SK-N-SH treated with all-trans-retinoic acid at 6 μM for 48 hours (cell line): ENCODE data around the gene PLCL2.

Experiments used
- GLIS3 ChIP-seq: fragments of 250-450 bp; sonication (Bioruptor Pico); IDR thresholded peaks from 2 replicates; pipeline ENCODE4 v1.5.0; 2020; ENCODE audit warnings: mild to moderate bottlenecking, moderate library complexity
- PATZ1 ChIP-seq: fragments of 250-450 bp; sonication (Bioruptor Pico); IDR thresholded peaks from 2 replicates; pipeline ENCODE4 v1.8.0; 2020; ENCODE audit warnings: mild to moderate bottlenecking, moderate library complexity, borderline replicate concordance
- TSHZ2 ChIP-seq: fragments of 250-450 bp; sonication (Bioruptor Pico); IDR thresholded peaks from 2 replicates; pipeline ENCODE4 v1.5.0; 2020; ENCODE audit warnings: mild to moderate bottlenecking, moderate library complexity
- TF ChIP-seq, protein P1 (sequence below): fragments of 250-450 bp; sonication (Bioruptor Pico); IDR thresholded peaks from 2 replicates; pipeline ENCODE4 v1.8.0; 2021; ENCODE audit warnings: low read depth, mild to moderate bottlenecking, moderate library complexity, borderline replicate concordance

DNA sequence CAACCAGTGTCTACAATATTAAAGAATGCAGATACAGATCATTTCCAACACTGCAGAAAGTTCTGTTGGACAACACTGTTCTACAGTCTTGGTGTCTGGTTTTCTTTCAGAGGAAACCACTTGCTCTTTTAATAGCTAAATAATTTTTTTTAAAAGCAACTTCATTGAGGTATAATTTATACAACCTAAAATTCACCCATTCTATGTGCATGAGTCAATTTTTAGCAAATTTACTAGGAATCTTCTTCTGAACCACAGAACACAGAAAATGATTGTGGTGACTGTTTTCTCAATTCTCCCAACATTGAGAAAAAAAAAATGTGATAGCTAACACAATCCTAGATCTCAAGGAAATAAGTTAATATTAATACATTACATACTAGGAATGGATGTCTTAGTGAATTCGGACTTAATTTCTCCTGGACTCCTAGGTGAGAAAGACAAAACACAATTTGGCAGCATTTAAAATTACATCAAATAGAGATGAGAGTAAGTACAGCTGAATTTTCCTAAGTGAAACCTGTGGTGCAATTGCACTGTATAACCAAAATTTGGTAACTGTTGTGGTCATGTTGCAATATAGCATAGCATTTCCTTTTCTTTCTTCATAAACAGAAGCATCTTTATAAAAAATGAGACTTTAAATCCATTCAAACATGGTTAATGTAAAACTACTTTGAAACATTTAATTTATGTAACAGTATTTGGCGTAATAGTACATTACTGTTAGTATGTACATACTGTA is 15.3 kb upstream of the PLCL2 start:
- TF ChIP-seq PATZ1 (CRISPR knock-in tag) (no peak), GLIS3 (CRISPR knock-in tag) (no peak), TSHZ2 (no peak)
- TF ChIP-seq, protein P1, sequence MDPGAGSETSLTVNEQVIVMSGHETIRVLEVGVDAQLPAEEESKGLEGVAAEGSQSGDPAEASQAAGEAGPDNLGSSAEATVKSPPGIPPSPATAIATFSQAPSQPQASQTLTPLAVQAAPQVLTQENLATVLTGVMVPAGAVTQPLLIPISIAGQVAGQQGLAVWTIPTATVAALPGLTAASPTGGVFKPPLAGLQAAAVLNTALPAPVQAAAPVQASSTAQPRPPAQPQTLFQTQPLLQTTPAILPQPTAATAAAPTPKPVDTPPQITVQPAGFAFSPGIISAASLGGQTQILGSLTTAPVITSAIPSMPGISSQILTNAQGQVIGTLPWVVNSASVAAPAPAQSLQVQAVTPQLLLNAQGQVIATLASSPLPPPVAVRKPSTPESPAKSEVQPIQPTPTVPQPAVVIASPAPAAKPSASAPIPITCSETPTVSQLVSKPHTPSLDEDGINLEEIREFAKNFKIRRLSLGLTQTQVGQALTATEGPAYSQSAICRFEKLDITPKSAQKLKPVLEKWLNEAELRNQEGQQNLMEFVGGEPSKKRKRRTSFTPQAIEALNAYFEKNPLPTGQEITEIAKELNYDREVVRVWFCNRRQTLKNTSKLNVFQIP (CRISPR knock-in tag): no peak
